T-cell (primary cell): ENCODE data around the gene MYH8. TPM values are rescaled to one million over a fixed set of nuclear protein-coding genes. Genes with fewer than 3 reads are reported as not detected.

Source experiments
- ATAC-seq, 4 experiments: fragments of 200-7000 bp in 3 of 4; fragments of 150-1000 bp in 1 of 4; cut with Tn5 transposase; replicated peaks in 1 of 4; 1 replicate in 3 of 4; 2 replicates in 1 of 4; pipeline ENCODE4 v1.10.0; 2021; ENCODE audit warnings: moderate library complexity in 3 of 4, mild to moderate bottlenecking in 2 of 4, moderate number of reproducible peaks in 1 of 4
- CTCF ChIA-PET, 2 donors: fragments of 300-600 bp; sonication (Branson Sonifier 250); formaldehyde crosslinking; loops; one replicate each; lab custom pipeline; 2022; ENCODE audit warnings: antibody characterized with exemption in 2 of 2; lab: Charles Lee
- POLR2A ChIA-PET, 2 donors: fragments of 300-600 bp; sonication (Branson Sonifier 250); formaldehyde crosslinking; loops; one replicate each; lab custom pipeline; 2022; ENCODE audit warnings: antibody characterized with exemption in 2 of 2; lab: Charles Lee
- DNase-seq, 35 experiments: peaks; one replicate each; pipeline versions ENCODE4 v3.0.0 to v3.0.0-alpha.2; 2013 to 2023
- H3K27ac ChIP-seq: one replicate; pipeline ENCODE4 v1.5.1; 2013; ENCODE audit warnings: low read length
- H3K27me3 ChIP-seq, 2 experiments: replicated peaks in 1 of 2; 1 replicate in 1 of 2; 2 replicates in 1 of 2; pipeline versions ENCODE4 v1.6.1 to v1.7.0; 2013; ENCODE audit warnings: low read length in 1 of 2, mixed read lengths in 1 of 2; ENCODE audit not compliant: control insufficient read depth in 2 of 2, insufficient read depth in 2 of 2; ENCODE audit errors: extremely low read depth in 1 of 2
- H3K36me3 ChIP-seq, 2 donors: 1 replicate in 1 of 2; 2 replicates in 1 of 2; pipeline versions ENCODE4 v1.6.1 to v1.7.0; 2013; ENCODE audit warnings: low read length in 1 of 2; ENCODE audit not compliant: control insufficient read depth in 2 of 2, insufficient read depth in 1 of 2; ENCODE audit errors: extremely low read depth in 1 of 2
- H3K4me1 ChIP-seq, 2 experiments: 1 replicate in 1 of 2; 2 replicates in 1 of 2; pipeline versions ENCODE4 v1.6.1 to v1.7.0; 2013; ENCODE audit warnings: low read length in 2 of 2, mixed read lengths in 1 of 2; ENCODE audit not compliant: insufficient read depth in 2 of 2, control insufficient read depth in 1 of 2; ENCODE audit errors: extremely low read depth in 1 of 2
- H3K4me3 ChIP-seq, 2 donors: 1 replicate in 1 of 2; 2 replicates in 1 of 2; pipeline versions ENCODE4 v1.5.1 to v1.7.0; 2013; ENCODE audit warnings: mild to moderate bottlenecking in 2 of 2, low read length in 1 of 2, moderate library complexity in 1 of 2; ENCODE audit not compliant: control insufficient read depth in 1 of 2; ENCODE audit errors: extremely low read depth in 1 of 2
- H3K9me3 ChIP-seq: 2 replicates; pipeline ENCODE4 v1.7.0; 2013
- H3K27ac Mint-ChIP-seq, 2 donors: one replicate each; pipeline ENCODE4 v1.8.0; 2020 to 2021; ENCODE audit warnings: mild to moderate bottlenecking in 2 of 2, mixed read lengths in 2 of 2
- H3K27me3 Mint-ChIP-seq, 2 donors: one replicate each; pipeline ENCODE4 v1.8.0; 2021 to 2022; ENCODE audit warnings: mixed read lengths in 2 of 2
- H3K36me3 Mint-ChIP-seq: one replicate; pipeline ENCODE4 v1.8.0; 2021; ENCODE audit warnings: mixed read lengths
- H3K4me1 Mint-ChIP-seq, 3 donors: one replicate each; pipeline ENCODE4 v1.8.0; 2020 to 2022; ENCODE audit warnings: mixed read lengths in 3 of 3, mild to moderate bottlenecking in 1 of 3
- H3K4me3 Mint-ChIP-seq, 3 donors: one replicate each; pipeline ENCODE4 v1.8.0; 2020 to 2022; ENCODE audit warnings: mild to moderate bottlenecking in 3 of 3, mixed read lengths in 3 of 3, moderate library complexity in 3 of 3
- H3K9me3 Mint-ChIP-seq, 3 donors: one replicate each; pipeline ENCODE4 v1.8.0; 2020 to 2022; ENCODE audit warnings: mixed read lengths in 3 of 3
- WGBS: methylation state at CpG from one replicate; pipeline ENCODE4 v1.1.5; 2013; ENCODE audit warnings: missing lambda C conversion rate; ENCODE audit not compliant: insufficient coverage; 5-methylcytosine and 5-hydroxymethylcytosine counted together
- total RNA-seq, 35 experiments: library from RNA in 6 of 35; stranded (reverse) in 6 of 35; fragments of 120-200 nt in 1 of 35; gene quantifications; one replicate each; pipeline versions ENCODE4 v1.2.1 to v1.2.4 and lab custom pipeline; 2013 to 2026

The MYH8 gene
- total RNA-seq, 5 donors from 2014 or later (not counting 1 experiment from before 2014, with no cell fraction given), result not detected

GRCh38 chr17:10394201-10394887 lies 27.4 kb downstream of the MYH8 start:
- Histone ChIP-seq H3K4me3 (no peak overlapping the region), H3K4me1 (no peaks in the 10 kb centered on the region), H3K27me3 (peaks cover 5 to 9% of the 10 kb centered on the region in 2 experiments), H3K27ac (no peak overlapping the region), H3K36me3 (no peaks in the 10 kb centered on the region), H3K9me3 (no peaks in the 10 kb centered on the region)
- Mint-ChIP-seq H3K9me3 (no peaks in the 10 kb centered on the region), H3K4me1 (no peaks in the 10 kb centered on the region), H3K36me3 (no peaks in the 10 kb centered on the region), H3K27me3 (peaks cover 16 to 19% of the 10 kb centered on the region in 2 donors), H3K27ac (no peak overlapping the region), H3K4me3 (no peak overlapping the region)
- ATAC-seq (no peak), DNase-seq (no peak)
- POLR2A ChIA-PET, result no interaction called here
- WGBS, result 60% methylated on average over 1 of the region's 6 CpGs
- CTCF ChIA-PET, result no interaction called here

GRCh38 chr17:10392880-10393279 lies 28.9 kb downstream of the MYH8 start:
- no peaks in the 10 kb centered on the region for H3K4me1 Mint-ChIP-seq
- CTCF ChIA-PET, result no interaction called here

DNA sequence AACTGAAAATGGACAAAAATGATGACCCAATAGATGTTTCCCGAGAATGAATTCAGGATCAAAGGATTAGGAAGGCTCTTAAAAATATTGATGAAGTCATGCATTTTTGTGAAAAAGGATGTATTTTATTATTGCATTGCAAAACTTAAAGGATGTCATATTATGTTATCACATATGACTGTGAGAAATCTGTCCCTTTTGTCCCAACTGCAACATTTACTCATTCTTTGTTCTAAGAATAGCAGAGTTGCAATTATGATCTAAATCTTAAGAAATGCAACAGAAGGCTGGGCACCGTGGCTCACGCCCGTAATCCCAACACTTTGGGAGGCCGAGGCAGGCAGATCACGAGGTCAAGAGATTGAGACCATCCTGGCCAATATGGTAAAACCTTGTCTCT lies 35.9 kb downstream of the MYH8 start:
- CTCF ChIA-PET, result no interaction called here
- no peaks in the 10 kb centered on the region for H3K4me1 ChIP-seq
- no peak overlapping the region for H3K4me3 ChIP-seq
- POLR2A ChIA-PET, result no interaction called here
- no peak overlapping the region for H3K27ac ChIP-seq
- H3K36me3 ChIP-seq, result no peaks in the 10 kb centered on the region
- no peaks in the 10 kb centered on the region for H3K9me3 Mint-ChIP-seq
- H3K36me3 Mint-ChIP-seq, result no peaks in the 10 kb centered on the region
- no peak overlapping the region for H3K4me3 Mint-ChIP-seq
- no peak for DNase-seq
- 92% methylated on average over 6 of the region's 6 CpGs for WGBS
- H3K9me3 ChIP-seq, result no peaks in the 10 kb centered on the region
- ATAC-seq, result no peak
- H3K27ac Mint-ChIP-seq, result no peak overlapping the region
- H3K27me3 Mint-ChIP-seq, result peaks cover 5 to 6% of the 10 kb centered on the region in 2 donors
- H3K27me3 ChIP-seq, result peaks cover 0 to 5% of the 10 kb centered on the region in 2 experiments
- no peaks in the 10 kb centered on the region for H3K4me1 Mint-ChIP-seq

More at GRCh38 chr17:10392880-10393279, 28.9 kb downstream of the MYH8 start:
- Histone ChIP-seq H3K4me1 (no peaks in the 10 kb centered on the region), H3K36me3 (no peaks in the 10 kb centered on the region), H3K9me3 (no peaks in the 10 kb centered on the region), H3K27ac (no peak overlapping the region), H3K4me3 (no peak overlapping the region), H3K27me3 (peaks cover 5 to 9% of the 10 kb centered on the region in 2 experiments)
- Mint-ChIP-seq H3K4me3 (no peak overlapping the region), H3K27ac (no peak overlapping the region), H3K36me3 (no peaks in the 10 kb centered on the region), H3K27me3 (peaks cover 19 to 21% of the 10 kb centered on the region in 2 donors), H3K9me3 (no peaks in the 10 kb centered on the region)
- WGBS, result 100% methylated on average over 1 of the region's 9 CpGs
- DNase-seq, result no peak
- no peak for ATAC-seq
- POLR2A ChIA-PET, result no interaction called here

- no peak for ATAC-seq
- H3K27me3 Mint-ChIP-seq, result peaks cover 2 to 3% of the 10 kb centered on the region in 2 donors
- Histone ChIP-seq H3K9me3 (no peaks in the 10 kb centered on the region), H3K4me1 (no peaks in the 10 kb centered on the region), H3K36me3 (no peaks in the 10 kb centered on the region), H3K27ac (no peak overlapping the region), H3K27me3 (peaks cover 0 to 2% of the 10 kb centered on the region in 2 experiments), H3K4me3 (no peak overlapping the region)
- H3K9me3 Mint-ChIP-seq, result no peaks in the 10 kb centered on the region
- no peaks in the 10 kb centered on the region for H3K36me3 Mint-ChIP-seq
- ChIA-PET CTCF (no interaction called here), POLR2A (no interaction called here)
- no peaks in the 10 kb centered on the region for H3K4me1 Mint-ChIP-seq
- DNase-seq, result no peak
- no peak overlapping the region for H3K4me3 Mint-ChIP-seq
- H3K27ac Mint-ChIP-seq, result no peak overlapping the region
- 87% methylated on average over 6 of the region's 8 CpGs for WGBS
These were observed 37.6 kb downstream of the MYH8 start for GRCh38 chr17:10384175-10384574.

DNA sequence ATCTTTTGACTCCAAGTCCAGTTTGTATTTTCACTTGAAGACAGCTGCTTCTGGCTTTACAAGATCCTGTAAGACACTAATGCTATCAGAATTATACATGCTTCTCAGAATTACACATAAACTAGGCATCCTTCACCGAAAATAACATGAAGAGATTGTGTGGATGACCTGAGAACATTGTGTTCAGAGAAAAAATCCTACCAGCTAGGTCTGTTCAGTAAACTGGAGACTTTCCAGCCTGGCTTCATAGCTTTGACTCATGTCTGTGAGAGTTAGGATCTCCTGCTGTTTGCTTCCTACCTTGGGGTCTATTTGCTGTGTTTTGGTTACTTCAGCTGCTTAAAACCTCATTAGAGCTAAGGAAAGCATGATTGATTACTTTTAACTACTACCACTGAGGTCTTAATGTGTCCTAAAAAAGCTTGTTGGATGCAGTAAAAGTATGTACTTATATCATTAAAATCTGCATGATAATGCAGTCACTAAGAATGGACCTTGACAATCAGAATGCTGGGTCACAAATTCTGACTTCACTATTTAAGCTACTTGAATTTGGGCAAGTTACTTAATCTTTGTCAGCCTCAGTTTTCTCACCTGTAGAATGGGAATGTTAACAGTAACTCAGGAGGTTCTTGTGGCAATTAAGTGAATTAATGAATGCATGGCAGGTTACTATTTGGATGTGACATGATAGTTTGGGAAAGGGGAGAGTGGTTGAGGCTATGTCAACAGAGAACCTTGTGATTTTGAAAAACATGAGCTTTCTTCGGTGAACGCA lies 40.9 kb downstream of the MYH8 start:
- no peaks in the 10 kb centered on the region for H3K4me1 ChIP-seq
- ChIA-PET POLR2A (interaction anchor here in 1 of 2 donors (0.6 kb wide), 1 partner anchor 277 kb away, joined by 7 read pairs; no protein-coding TSS in a partner anchor), CTCF (no interaction called here)
- H3K9me3 Mint-ChIP-seq, result no peaks in the 10 kb centered on the region
- H3K4me3 Mint-ChIP-seq, result no peak overlapping the region
- peaks cover 2 to 3% of the 10 kb centered on the region in 2 donors for H3K27me3 Mint-ChIP-seq
- no peak overlapping the region for H3K27ac ChIP-seq
- no peaks in the 10 kb centered on the region for H3K27me3 ChIP-seq
- no peaks in the 10 kb centered on the region for H3K4me1 Mint-ChIP-seq
- H3K36me3 Mint-ChIP-seq, result no peaks in the 10 kb centered on the region
- DNase-seq, result no peak
- H3K27ac Mint-ChIP-seq, result no peak overlapping the region
- H3K36me3 ChIP-seq, result no peaks in the 10 kb centered on the region
- no peak for ATAC-seq
- no peak overlapping the region for H3K4me3 ChIP-seq
- 100% methylated on average over 2 of the region's 3 CpGs for WGBS
- H3K9me3 ChIP-seq, result no peaks in the 10 kb centered on the region

DNA sequence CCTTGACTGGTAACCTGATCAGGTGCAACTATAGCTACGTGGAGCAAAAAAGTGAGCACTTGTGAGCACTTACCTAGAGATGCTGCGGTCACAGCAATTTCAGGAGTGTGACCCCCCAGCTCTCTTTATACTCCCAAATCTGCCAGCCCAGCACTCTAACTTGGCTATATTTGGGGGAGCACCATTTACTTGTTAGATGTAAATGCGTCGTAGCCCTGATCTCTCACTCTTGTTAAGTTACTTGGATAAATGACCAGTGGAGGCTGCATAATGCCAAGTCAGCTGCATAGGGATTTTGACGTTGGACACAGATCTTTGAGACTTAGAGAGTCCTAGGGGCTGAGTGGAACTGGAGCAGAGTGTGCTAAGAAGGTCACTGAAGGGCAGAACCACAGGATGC lies 48.8 kb downstream of the MYH8 start, which contains the start of gene MYH13:
Gene MYH13 (minus strand): TSS at position 101 of the 400 bp plus-strand sequence. CDS start 8,476 bp downstream, outside the sequence.
- ChIA-PET CTCF (no interaction called here), POLR2A (no interaction called here)
- DNase-seq (no peak), ATAC-seq (no peak)
- Histone ChIP-seq H3K36me3 (no peaks in the 10 kb centered on the region), H3K27ac (no peak within 1 kb of the TSS), H3K27me3 (no peaks in the 10 kb centered on the region), H3K9me3 (no peaks in the 10 kb centered on the region), H3K4me1 (no peaks in the 10 kb centered on the region), H3K4me3 (no peak within 1 kb of the TSS)
- 0% methylated on average over 1 of the region's 5 CpGs for WGBS
- Mint-ChIP-seq H3K4me3 (no peak within 1 kb of the TSS), H3K36me3 (no peaks in the 10 kb centered on the region), H3K27ac (no peak within 1 kb of the TSS), H3K4me1 (no peaks in the 10 kb centered on the region), H3K27me3 (peaks cover 2 to 21% of the 10 kb centered on the region in 2 donors), H3K9me3 (peaks cover 0 to 3% (median 0%) of the 10 kb centered on the region in 3 donors)
